ENCODE measurements around the gene ABHD15. TPM values are rescaled to one million over a fixed set of nuclear protein-coding genes. Genes with fewer than 3 reads are reported as not detected.

The ABHD15 gene
- total RNA-seq, 1 donor from 2014 or later, result 5.2 TPM

- Histone ChIP-seq H3K36me3 (ENCODE audit: control insufficient read depth in 3 of 3, insufficient read depth in 3 of 3, low read length in 3 of 3) (peaks cover 5 to 23% (median 19%) of the 10 kb centered on the region in 3 donors), H3K4me3 (ENCODE audit: low read length in 3 of 3) (no peak overlapping the region), H3K9me3 (ENCODE audit: control insufficient read depth in 3 of 3, low read length in 3 of 3) (no peaks in the 10 kb centered on the region), H3K4me1 (ENCODE audit: control insufficient read depth in 3 of 3, insufficient read depth in 3 of 3, low read length in 3 of 3) (peaks cover 0 to 8% (median 6%) of the 10 kb centered on the region in 3 donors), H3K27me3 (ENCODE audit: control insufficient read depth in 3 of 3, insufficient read depth in 3 of 3, low read length in 3 of 3) (no peaks in the 10 kb centered on the region), H3K9ac (ENCODE audit: low read depth in 1 of 3, low read length in 3 of 3) (no peak overlapping the region), H3K27ac (ENCODE audit: low read depth, low read length) (no peak overlapping the region)
Observed at GRCh38 chr17:29546085-29546484, 20.8 kb downstream of the ABHD15 start.

DNA sequence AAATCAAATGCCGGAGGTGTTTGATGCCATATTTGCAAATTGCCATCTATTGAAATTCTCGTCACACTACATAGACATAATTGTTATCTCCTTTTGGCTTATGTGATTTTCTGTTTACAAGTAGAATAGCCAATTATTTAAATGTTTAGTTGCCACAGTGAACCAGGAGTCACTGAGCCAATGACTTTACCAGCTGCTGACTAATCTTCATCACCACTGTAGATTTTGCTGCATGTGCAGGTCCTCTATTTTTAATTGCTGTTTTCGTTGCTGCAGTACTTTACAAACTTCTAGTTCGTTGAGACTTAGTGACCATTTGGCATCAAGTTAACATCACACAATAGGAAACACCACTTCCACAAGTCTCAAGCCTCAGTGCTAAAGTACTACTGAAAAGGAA is 22.8 kb downstream of the ABHD15 start:
- H3K36me3 ChIP-seq (ENCODE audit: control insufficient read depth in 3 of 3, insufficient read depth in 3 of 3, low read length in 3 of 3), result peaks cover 5 to 24% (median 19%) of the 10 kb centered on the region in 3 donors
- no peak overlapping the region for H3K27ac ChIP-seq (ENCODE audit: low read depth, low read length)
- no peaks in the 10 kb centered on the region for H3K9me3 ChIP-seq (ENCODE audit: control insufficient read depth in 3 of 3, low read length in 3 of 3)
- H3K27me3 ChIP-seq (ENCODE audit: control insufficient read depth in 3 of 3, insufficient read depth in 3 of 3, low read length in 3 of 3), result no peaks in the 10 kb centered on the region
- H3K9ac ChIP-seq (ENCODE audit: low read depth in 1 of 3, low read length in 3 of 3), result no peak overlapping the region
- H3K4me1 ChIP-seq (ENCODE audit: control insufficient read depth in 3 of 3, insufficient read depth in 3 of 3, low read length in 3 of 3), result peaks cover 0 to 2% (median 0%) of the 10 kb centered on the region in 3 donors
- no peak overlapping the region for H3K4me3 ChIP-seq (ENCODE audit: low read length in 3 of 3)

GRCh38 chr17:29533976-29534375 is 32.9 kb downstream of the ABHD15 start:
- Histone ChIP-seq H3K27me3 (ENCODE audit: control insufficient read depth in 3 of 3, insufficient read depth in 3 of 3, low read length in 3 of 3) (no peaks in the 10 kb centered on the region), H3K4me1 (ENCODE audit: control insufficient read depth in 3 of 3, insufficient read depth in 3 of 3, low read length in 3 of 3) (no peaks in the 10 kb centered on the region), H3K4me3 (ENCODE audit: low read length in 3 of 3) (no peak overlapping the region), H3K9ac (ENCODE audit: low read depth in 1 of 3, low read length in 3 of 3) (no peak overlapping the region), H3K36me3 (ENCODE audit: control insufficient read depth in 3 of 3, insufficient read depth in 3 of 3, low read length in 3 of 3) (peaks cover 8 to 34% (median 24%) of the 10 kb centered on the region in 3 donors), H3K9me3 (ENCODE audit: control insufficient read depth in 3 of 3, low read length in 3 of 3) (no peaks in the 10 kb centered on the region), H3K27ac (ENCODE audit: low read depth, low read length) (no peak overlapping the region)

DNA sequence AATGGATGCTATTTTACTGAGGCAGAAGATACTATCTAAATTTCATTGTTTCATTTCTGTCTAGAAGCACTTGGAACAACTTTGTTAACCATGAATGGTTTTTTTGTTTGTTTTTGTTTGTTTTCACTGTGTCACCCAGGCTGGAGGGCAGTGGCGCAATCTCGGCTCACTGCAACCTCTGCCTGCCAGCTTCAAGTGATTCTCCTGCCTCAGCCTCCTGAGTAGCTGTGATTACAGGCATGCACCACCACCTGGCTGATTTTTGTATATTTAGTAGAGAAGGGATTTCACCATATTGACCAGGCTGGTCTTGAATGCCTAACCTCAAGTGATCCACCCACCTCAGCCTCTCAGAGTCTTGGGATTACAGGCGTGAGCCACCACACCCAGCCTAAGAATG is 40.5 kb downstream of the ABHD15 start:
- Histone ChIP-seq H3K36me3 (ENCODE audit: control insufficient read depth in 3 of 3, insufficient read depth in 3 of 3, low read length in 3 of 3) (peaks cover 9 to 31% (median 22%) of the 10 kb centered on the region in 3 donors), H3K4me3 (ENCODE audit: low read length in 3 of 3) (no peak overlapping the region), H3K4me1 (ENCODE audit: control insufficient read depth in 3 of 3, insufficient read depth in 3 of 3, low read length in 3 of 3) (no peaks in the 10 kb centered on the region), H3K9ac (ENCODE audit: low read depth in 1 of 3, low read length in 3 of 3) (no peak overlapping the region), H3K27ac (ENCODE audit: low read depth, low read length) (no peak overlapping the region), H3K9me3 (ENCODE audit: control insufficient read depth in 3 of 3, low read length in 3 of 3) (no peaks in the 10 kb centered on the region), H3K27me3 (ENCODE audit: control insufficient read depth in 3 of 3, insufficient read depth in 3 of 3, low read length in 3 of 3) (no peaks in the 10 kb centered on the region)

DNA sequence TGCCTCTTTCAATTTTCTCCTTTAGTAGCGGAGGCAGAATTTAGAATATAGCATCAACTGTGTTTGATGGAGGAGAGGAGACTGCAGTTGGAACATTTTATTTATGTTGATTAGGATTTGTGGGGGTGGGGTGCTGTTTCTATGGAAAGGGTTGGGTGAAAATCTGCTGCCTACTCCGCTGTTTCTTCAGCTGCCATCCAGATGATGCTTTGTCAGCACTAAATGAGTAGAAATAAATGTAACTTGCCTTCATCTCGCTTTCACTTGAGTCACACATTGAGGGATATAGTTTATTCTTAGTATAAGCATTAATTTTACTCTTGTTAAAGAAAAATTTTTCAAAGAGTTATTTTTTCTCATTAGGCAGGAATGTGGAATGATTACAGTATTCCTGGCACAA is 42.1 kb downstream of the ABHD15 start:
- Histone ChIP-seq H3K9ac (ENCODE audit: low read depth in 1 of 3, low read length in 3 of 3) (no peak overlapping the region), H3K27ac (ENCODE audit: low read depth, low read length) (no peak overlapping the region), H3K27me3 (ENCODE audit: control insufficient read depth in 3 of 3, insufficient read depth in 3 of 3, low read length in 3 of 3) (no peaks in the 10 kb centered on the region), H3K9me3 (ENCODE audit: control insufficient read depth in 3 of 3, low read length in 3 of 3) (no peaks in the 10 kb centered on the region), H3K4me3 (ENCODE audit: low read length in 3 of 3) (no peak overlapping the region), H3K4me1 (ENCODE audit: control insufficient read depth in 3 of 3, insufficient read depth in 3 of 3, low read length in 3 of 3) (no peaks in the 10 kb centered on the region), H3K36me3 (ENCODE audit: control insufficient read depth in 3 of 3, insufficient read depth in 3 of 3, low read length in 3 of 3) (peaks cover 4 to 32% (median 16%) of the 10 kb centered on the region in 3 donors)

DNA sequence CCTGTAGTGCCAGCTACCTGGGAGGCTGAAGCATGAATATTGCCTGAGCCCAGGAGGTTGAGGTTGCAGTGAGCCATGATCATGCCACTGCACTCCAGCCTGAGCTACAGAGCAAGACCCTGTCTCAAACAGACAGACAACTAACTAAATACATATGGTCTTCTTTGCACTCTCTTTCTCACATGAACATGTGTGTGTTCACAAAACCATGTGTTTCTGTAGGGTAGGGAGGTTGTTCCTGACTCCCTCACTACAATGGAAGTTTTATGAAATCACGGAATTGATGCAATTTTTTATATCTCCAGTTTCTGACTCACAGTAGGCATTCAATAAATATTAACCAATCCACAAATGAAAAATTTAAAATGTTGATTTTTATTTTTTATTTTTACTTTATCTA is 48.5 kb downstream of the ABHD15 start:
- Histone ChIP-seq H3K9ac (ENCODE audit: low read depth in 1 of 3, low read length in 3 of 3) (no peak overlapping the region), H3K27ac (ENCODE audit: low read depth, low read length) (no peak overlapping the region), H3K4me1 (ENCODE audit: control insufficient read depth in 3 of 3, insufficient read depth in 3 of 3, low read length in 3 of 3) (no peaks in the 10 kb centered on the region), H3K4me3 (ENCODE audit: low read length in 3 of 3) (no peak overlapping the region), H3K36me3 (ENCODE audit: control insufficient read depth in 3 of 3, insufficient read depth in 3 of 3, low read length in 3 of 3) (peaks cover 24 to 42% (median 29%) of the 10 kb centered on the region in 3 donors), H3K27me3 (ENCODE audit: control insufficient read depth in 3 of 3, insufficient read depth in 3 of 3, low read length in 3 of 3) (no peaks in the 10 kb centered on the region), H3K9me3 (ENCODE audit: control insufficient read depth in 3 of 3, low read length in 3 of 3) (no peaks in the 10 kb centered on the region)

- H3K9me3 ChIP-seq (ENCODE audit: control insufficient read depth in 3 of 3, low read length in 3 of 3), result no peaks in the 10 kb centered on the region
- H3K9ac ChIP-seq (ENCODE audit: low read depth in 1 of 3, low read length in 3 of 3), result no peak overlapping the region
- no peaks in the 10 kb centered on the region for H3K4me1 ChIP-seq (ENCODE audit: control insufficient read depth in 3 of 3, insufficient read depth in 3 of 3, low read length in 3 of 3)
- peaks cover 27 to 31% (median 27%) of the 10 kb centered on the region in 3 donors for H3K36me3 ChIP-seq (ENCODE audit: control insufficient read depth in 3 of 3, insufficient read depth in 3 of 3, low read length in 3 of 3)
- no peaks in the 10 kb centered on the region for H3K27me3 ChIP-seq (ENCODE audit: control insufficient read depth in 3 of 3, insufficient read depth in 3 of 3, low read length in 3 of 3)
- no peak overlapping the region for H3K4me3 ChIP-seq (ENCODE audit: low read length in 3 of 3)
- no peak overlapping the region for H3K27ac ChIP-seq (ENCODE audit: low read depth, low read length)
Observed at GRCh38 chr17:29514792-29515191, 52.0 kb downstream of the ABHD15 start.

- H3K36me3 ChIP-seq (ENCODE audit: control insufficient read depth in 3 of 3, insufficient read depth in 3 of 3, low read length in 3 of 3), result peaks cover 12 to 23% (median 12%) of the 10 kb centered on the region in 3 donors
- H3K4me1 ChIP-seq (ENCODE audit: control insufficient read depth in 3 of 3, insufficient read depth in 3 of 3, low read length in 3 of 3), result no peaks in the 10 kb centered on the region
- H3K27ac ChIP-seq (ENCODE audit: low read depth, low read length), result no peak overlapping the region
- H3K9me3 ChIP-seq (ENCODE audit: control insufficient read depth in 3 of 3, low read length in 3 of 3), result no peaks in the 10 kb centered on the region
- no peak overlapping the region for H3K4me3 ChIP-seq (ENCODE audit: low read length in 3 of 3)
- H3K27me3 ChIP-seq (ENCODE audit: control insufficient read depth in 3 of 3, insufficient read depth in 3 of 3, low read length in 3 of 3), result no peaks in the 10 kb centered on the region
- no peak overlapping the region for H3K9ac ChIP-seq (ENCODE audit: low read depth in 1 of 3, low read length in 3 of 3)
Observed at GRCh38 chr17:29510953-29511352, 55.9 kb downstream of the ABHD15 start.

Other genes starting within 250 kb of the ABHD15 start
- gene TAOK1, start 176.7 kb downstream of the ABHD15 start, total RNA-seq, result 36.0 TPM
- gene TP53I13, start 1.7 kb upstream of the ABHD15 start, total RNA-seq, result 26.1 TPM
- gene GIT1, start 22.6 kb upstream of the ABHD15 start, total RNA-seq, result 11.0 TPM
- gene ANKRD13B, start 26.1 kb upstream of the ABHD15 start, total RNA-seq, result 9.4 TPM
- gene CORO6, start 55.9 kb upstream of the ABHD15 start, total RNA-seq, result 43.3 TPM

Measured in skeletal muscle tissue (tissue), 4 donors.